Colonic mucosa (tissue), 4 donors: Measurements from ENCODE around the gene FGD1. TPM values are rescaled to one million over a fixed set of nuclear protein-coding genes. Genes with fewer than 3 reads are reported as not detected.

Source experiments
- DNase-seq: peaks from one replicate; pipeline ENCODE4 v3.0.0-alpha.2; 2020
- H3K27ac ChIP-seq: fragments of 200-600 bp; one replicate; pipeline ENCODE4 v1.8.0; 2021
- H3K27me3 ChIP-seq: fragments of 200-600 bp; one replicate; pipeline ENCODE4 v1.8.0; 2021
- H3K36me3 ChIP-seq: fragments of 200-600 bp; one replicate; pipeline ENCODE4 v1.8.0; 2021
- H3K4me1 ChIP-seq: fragments of 200-600 bp; one replicate; pipeline ENCODE4 v1.8.0; 2021; ENCODE audit warnings: mild to moderate bottlenecking
- H3K4me3 ChIP-seq: fragments of 200-600 bp; one replicate; pipeline ENCODE4 v1.8.0; 2021
- H3K9ac ChIP-seq, 2 donors: one replicate each; pipeline ENCODE4 v1.7.0; 2013; ENCODE audit warnings: control low read depth in 2 of 2, low read depth in 2 of 2, low read length in 2 of 2
- H3K9me3 ChIP-seq: fragments of 200-600 bp; one replicate; pipeline ENCODE4 v1.8.0; 2021
- intact Hi-C: fragments of 100-400 bp; cut with DNase I; formaldehyde crosslinking; loops from one replicate; pipeline ENCODE4 v1.14.1; 2022
- total RNA-seq, 2 donors: library from RNA; stranded (reverse); fragmentation: NEBNext Ultra II Directional in 1 of 2; extraction: Animal tissue kit (Norgen Biotek cat#: 25700) in 1 of 2; gene quantifications; one replicate each; pipeline ENCODE4 v1.2.1, GENCODE V29; 2021
- TF ChIP-seq, protein P1 (sequence below): fragments of 200-600 bp; IDR thresholded peaks from one replicate; pipeline ENCODE4 v1.8.0; 2022; ENCODE audit warnings: antibody characterized with exemption, mild to moderate bottlenecking
- donor health status: healthy.
- donor health status: DM: no; HTN: no; CAD: no.
- donor health status: DM: no; HTN: no; CAD: no.

FGD1 gene
- total RNA-seq, 2 donors from 2014 or later = 4.9 to 5.5 TPM

GRCh38 chrX:54483946-54484345, 12.1 kb downstream of the FGD1 start:
- TF ChIP-seq, protein P1, sequence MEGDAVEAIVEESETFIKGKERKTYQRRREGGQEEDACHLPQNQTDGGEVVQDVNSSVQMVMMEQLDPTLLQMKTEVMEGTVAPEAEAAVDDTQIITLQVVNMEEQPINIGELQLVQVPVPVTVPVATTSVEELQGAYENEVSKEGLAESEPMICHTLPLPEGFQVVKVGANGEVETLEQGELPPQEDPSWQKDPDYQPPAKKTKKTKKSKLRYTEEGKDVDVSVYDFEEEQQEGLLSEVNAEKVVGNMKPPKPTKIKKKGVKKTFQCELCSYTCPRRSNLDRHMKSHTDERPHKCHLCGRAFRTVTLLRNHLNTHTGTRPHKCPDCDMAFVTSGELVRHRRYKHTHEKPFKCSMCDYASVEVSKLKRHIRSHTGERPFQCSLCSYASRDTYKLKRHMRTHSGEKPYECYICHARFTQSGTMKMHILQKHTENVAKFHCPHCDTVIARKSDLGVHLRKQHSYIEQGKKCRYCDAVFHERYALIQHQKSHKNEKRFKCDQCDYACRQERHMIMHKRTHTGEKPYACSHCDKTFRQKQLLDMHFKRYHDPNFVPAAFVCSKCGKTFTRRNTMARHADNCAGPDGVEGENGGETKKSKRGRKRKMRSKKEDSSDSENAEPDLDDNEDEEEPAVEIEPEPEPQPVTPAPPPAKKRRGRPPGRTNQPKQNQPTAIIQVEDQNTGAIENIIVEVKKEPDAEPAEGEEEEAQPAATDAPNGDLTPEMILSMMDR = no peak
- Histone ChIP-seq H3K9me3 (no peaks in the 10 kb centered on the region), H3K4me3 (no peak overlapping the region), H3K27ac (no peak overlapping the region), H3K9ac (peak overlapping the region in 1 of 2 donors; percentile 19), H3K27me3 (no peaks in the 10 kb centered on the region), H3K4me1 (no peaks in the 10 kb centered on the region), H3K36me3 (no peaks in the 10 kb centered on the region)
- intact Hi-C loops = loop anchor here (2.0 kb wide), 1 partner anchor 45 kb away; no protein-coding TSS in a partner anchor
- no peak for DNase-seq

DNA sequence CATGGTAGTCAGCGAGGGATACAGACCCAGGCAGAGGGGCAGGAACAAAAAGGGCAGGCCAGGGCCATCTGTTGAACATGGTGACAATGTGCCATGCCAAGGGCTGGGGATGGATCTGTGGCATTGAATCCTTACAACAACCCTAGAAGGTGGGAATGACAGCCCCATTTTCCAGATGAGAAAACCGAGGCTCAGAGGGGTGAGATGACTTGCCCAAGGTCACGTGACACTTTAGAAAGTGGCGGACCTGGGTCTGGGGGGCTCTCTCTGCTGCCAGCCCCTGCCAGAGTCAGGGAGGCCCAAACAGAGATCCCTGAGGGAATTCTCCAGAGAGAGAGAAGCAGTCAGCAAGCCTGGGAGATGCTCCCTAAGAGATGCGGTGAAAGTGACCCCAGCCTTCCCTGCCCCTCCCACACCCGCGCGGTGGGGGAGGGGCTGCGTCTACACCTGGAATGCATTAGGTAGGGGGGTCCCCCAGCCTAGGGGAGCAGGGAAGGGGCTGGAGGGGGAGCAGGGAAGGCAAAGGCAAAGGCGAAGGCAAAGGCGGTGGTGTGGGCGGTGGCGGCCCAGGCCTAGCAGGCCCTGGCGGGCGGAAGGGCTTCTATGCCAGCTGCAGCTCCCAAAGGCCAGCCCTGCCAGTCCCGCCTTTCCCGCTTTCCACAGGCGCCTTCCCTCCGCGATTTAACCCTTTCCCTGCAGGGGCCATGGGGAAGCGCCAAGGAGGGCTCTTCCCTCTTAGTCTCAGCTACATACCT, 13.0 kb downstream of the FGD1 start:
- no peaks in the 10 kb centered on the region for H3K9me3 ChIP-seq
- H3K27me3 ChIP-seq = no peaks in the 10 kb centered on the region
- intact Hi-C loops = no loop called here
- peak overlapping the region in 1 of 2 donors; percentile 19 for H3K9ac ChIP-seq
- peak; percentile 30 for DNase-seq
- H3K4me1 ChIP-seq = no peaks in the 10 kb centered on the region
- TF ChIP-seq, protein P1 = no peak
- H3K36me3 ChIP-seq = no peaks in the 10 kb centered on the region
- H3K27ac ChIP-seq = peak overlapping the region; percentile 15
- H3K4me3 ChIP-seq = peak overlapping the region; percentile 2

- TF ChIP-seq, protein P1 = no peak
- no peaks in the 10 kb centered on the region for H3K36me3 ChIP-seq
- intact Hi-C loops = no loop called here
- peak overlapping the region in 1 of 2 donors; percentile 35 for H3K9ac ChIP-seq
- H3K9me3 ChIP-seq = no peaks in the 10 kb centered on the region
- no peaks in the 10 kb centered on the region for H3K27me3 ChIP-seq
- no peak overlapping the region for H3K27ac ChIP-seq
- H3K4me3 ChIP-seq = no peak overlapping the region
- no peak for DNase-seq
- no peaks in the 10 kb centered on the region for H3K4me1 ChIP-seq
Observed at GRCh38 chrX:54479136-54480111, 16.6 kb downstream of the FGD1 start.

GRCh38 chrX:54473993-54474859, 21.8 kb downstream of the FGD1 start:
- Histone ChIP-seq H3K4me1 (no peaks in the 10 kb centered on the region), H3K9me3 (no peaks in the 10 kb centered on the region), H3K9ac (no peak overlapping the region), H3K27me3 (no peaks in the 10 kb centered on the region), H3K4me3 (no peak overlapping the region), H3K36me3 (no peaks in the 10 kb centered on the region), H3K27ac (no peak overlapping the region)
- DNase-seq = no peak
- intact Hi-C loops = no loop called here
- TF ChIP-seq, protein P1 = no peak
